Retinal pigment epithelial cell (primary cell): ENCODE results near the gene APBB1.

Experiments used
- DNase-seq: peaks from one replicate; pipeline ENCODE4 v3.0.0-alpha.2; 2010; ENCODE audit warnings: low read depth
- H3K4me3 ChIP-seq: 2 replicates; pipeline ENCODE4 v1.5.1; 2011; ENCODE audit warnings: mild to moderate bottlenecking, low read length, control low read depth, moderate library complexity
- CTCF ChIP-seq: conservative IDR thresholded peaks from 2 replicates; pipeline ENCODE4 v1.5.1; 2011; ENCODE audit warnings: low read depth, low read length, control low read depth, inconsistent platforms

Gene APBB1

GRCh38 chr11:6377902-6378639 is 40.8 kb downstream of the APBB1 start:
- no peak for TF ChIP-seq CTCF
- no peak overlapping the region for H3K4me3 ChIP-seq
- no peak for DNase-seq

DNA sequence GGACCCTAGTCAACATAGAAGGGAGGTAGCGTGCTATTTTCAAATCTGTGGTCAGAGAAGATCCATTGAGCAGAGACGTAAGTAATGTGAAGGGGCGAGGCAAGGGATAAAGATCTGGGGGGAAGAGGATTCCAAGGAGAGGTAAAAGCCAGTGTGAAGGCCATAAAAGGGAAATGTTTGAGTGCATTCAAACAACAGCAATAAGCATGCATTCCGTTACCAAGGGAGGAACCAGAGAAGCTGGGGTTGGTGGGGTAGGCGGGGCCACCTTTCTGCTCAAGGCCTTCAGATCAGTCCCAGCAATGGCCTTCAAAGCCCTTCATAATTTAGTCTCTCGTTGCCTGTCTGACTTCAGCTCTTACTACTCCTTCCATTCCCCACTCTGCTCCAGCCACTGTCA is 47.1 kb downstream of the APBB1 start:
- no peak for DNase-seq
- no peak for TF ChIP-seq CTCF
- no peak overlapping the region for H3K4me3 ChIP-seq

GRCh38 chr11:6365659-6366058 is 53.2 kb downstream of the APBB1 start:
- no peak for TF ChIP-seq CTCF
- no peak for DNase-seq
- H3K4me3 ChIP-seq = no peak overlapping the region

DNA sequence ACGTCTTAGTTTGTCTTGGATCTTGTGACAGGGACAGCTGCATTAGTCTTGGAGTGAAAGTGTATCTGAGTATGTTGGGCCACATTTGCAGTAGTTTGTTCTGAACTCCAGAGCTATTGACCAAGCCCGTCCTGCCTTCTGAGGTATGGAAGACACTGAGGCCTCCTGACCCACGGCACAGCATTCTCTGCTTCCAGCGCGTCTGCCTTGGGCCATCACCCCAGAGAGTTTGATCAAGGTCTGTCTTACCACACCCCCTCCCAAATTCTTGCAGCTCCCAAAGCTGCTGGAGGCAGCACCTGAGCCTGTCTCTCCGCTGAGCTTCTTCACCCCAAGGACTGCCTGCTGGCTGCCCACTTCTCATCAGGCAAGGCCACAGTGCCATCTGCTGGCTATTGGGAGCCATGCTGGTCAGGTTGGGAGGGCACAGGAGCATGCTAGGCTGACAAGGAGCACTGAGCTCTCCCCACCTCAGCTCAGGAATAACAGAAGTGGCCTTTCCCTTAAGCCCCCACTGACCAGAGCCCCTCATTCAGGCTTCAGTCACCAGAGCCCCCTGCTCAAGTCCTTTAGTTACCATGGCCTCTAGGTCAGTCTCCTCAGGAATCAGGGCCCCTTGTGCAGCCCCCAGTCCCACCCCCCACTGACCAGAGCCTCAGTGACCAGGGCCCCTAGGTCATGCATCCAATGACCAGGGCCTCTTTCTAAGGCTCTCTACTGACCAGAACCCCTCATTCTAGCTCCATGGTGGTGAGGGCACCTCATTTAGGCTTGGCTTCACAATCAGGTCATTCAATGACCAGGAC is 55.8 kb downstream of the APBB1 start:
- TF ChIP-seq CTCF = peak; percentile 99
- DNase-seq = peak; percentile 24
- no peak overlapping the region for H3K4me3 ChIP-seq

GRCh38 chr11:6362185-6362872 is 56.6 kb downstream of the APBB1 start:
- DNase-seq = no peak
- no peak for TF ChIP-seq CTCF
- H3K4me3 ChIP-seq = no peak overlapping the region

DNA sequence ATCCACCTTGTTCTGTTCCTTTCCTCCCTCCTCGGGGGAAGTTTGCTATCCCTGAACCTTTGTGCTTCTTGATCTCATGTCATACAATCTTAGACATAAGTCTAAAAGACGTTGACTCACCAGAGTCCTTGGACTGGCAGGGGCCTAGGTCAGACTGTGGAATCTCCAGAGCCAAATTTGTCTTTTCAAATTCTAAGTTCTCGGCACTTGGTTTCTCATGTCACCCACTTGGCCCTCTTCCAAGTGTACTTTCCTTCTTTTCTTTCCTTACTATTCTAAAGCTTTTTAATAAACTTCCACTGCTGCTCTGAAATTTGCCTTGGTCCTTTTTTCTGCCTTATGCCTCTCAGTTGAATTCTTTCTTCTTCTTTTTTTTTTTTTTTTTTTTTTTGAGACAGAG is 58.7 kb downstream of the APBB1 start:
- no peak overlapping the region for H3K4me3 ChIP-seq
- TF ChIP-seq CTCF = no peak
- DNase-seq = no peak

GRCh38 chr11:6357222-6357621 is 61.7 kb downstream of the APBB1 start:
- DNase-seq = no peak
- no peak overlapping the region for H3K4me3 ChIP-seq
- no peak for TF ChIP-seq CTCF
